ENCODE measurements around the gene PCSK2.

Gene PCSK2

DNA sequence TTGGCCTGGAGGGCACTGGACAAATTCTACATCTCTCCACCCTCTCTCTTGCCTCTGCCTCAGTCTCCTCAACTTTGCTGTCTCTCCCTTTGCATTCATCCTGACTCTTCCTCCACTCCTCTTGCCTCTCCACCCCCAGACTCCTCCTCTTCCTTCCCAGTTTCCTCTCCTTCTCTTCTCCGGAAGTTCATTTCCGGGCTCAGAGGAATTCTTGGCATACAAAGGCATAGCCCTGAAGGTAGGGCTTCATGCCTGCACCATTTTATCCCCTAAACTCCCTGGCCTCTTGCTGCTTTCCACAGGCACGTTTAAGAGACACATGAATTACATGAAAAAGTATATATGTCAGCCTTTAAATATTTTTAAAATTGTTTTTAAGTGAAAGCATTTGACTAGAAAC lies 293.7 kb downstream of the PCSK2 start:
- TF ChIP-seq TAF1 (IDR thresholded peaks at IDR 0.05; ENCODE audit: low read depth, low read length) (no peak), SPI1 (IDR thresholded peaks at IDR 0.05; ENCODE audit: low read depth, low read length) (no peak), PAX5 (IDR thresholded peaks at IDR 0.05; ENCODE audit: insufficient read depth, low read length, severe bottlenecking) (no peak), POU2F2 (IDR thresholded peaks at IDR 0.05; ENCODE audit: low read depth, low read length) (no peak), POLR2A (IDR thresholded peaks at IDR 0.05; ENCODE audit: low read depth, low read length) (no peak), POLR2AphosphoS5 (IDR thresholded peaks at IDR 0.05; ENCODE audit: low read depth, low read length) (no peak)
- FAIRE-seq = no peak
- no peak for DNase-seq (ENCODE audit: insufficient read length, low spot score)

DNA sequence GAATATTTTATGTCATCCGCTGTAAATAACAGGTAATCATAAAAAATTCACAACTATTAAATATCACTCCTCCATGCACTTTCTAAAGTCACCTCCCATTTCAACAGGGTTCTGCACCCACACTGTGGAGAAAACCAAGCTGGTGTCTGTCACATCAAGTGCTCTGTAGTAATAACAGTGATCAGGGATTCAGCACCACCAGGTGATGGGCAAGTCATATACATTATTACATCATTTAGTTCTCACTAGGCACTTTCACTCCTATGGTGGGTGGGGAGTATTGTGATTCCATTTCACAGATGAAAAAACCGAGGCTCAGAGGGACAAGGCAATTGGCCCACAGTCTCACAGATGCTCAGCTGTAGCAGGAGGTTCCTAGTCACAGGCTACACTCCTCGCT lies 295.7 kb downstream of the PCSK2 start:
- TF ChIP-seq POU2F2 (IDR thresholded peaks at IDR 0.05; ENCODE audit: low read depth, low read length) = no peak
- no peak for TF ChIP-seq POLR2A (IDR thresholded peaks at IDR 0.05; ENCODE audit: low read depth, low read length)
- no peak for TF ChIP-seq SPI1 (IDR thresholded peaks at IDR 0.05; ENCODE audit: low read depth, low read length)
- TF ChIP-seq POLR2AphosphoS5 (IDR thresholded peaks at IDR 0.05; ENCODE audit: low read depth, low read length) = no peak
- no peak for TF ChIP-seq TAF1 (IDR thresholded peaks at IDR 0.05; ENCODE audit: low read depth, low read length)
- TF ChIP-seq PAX5 (IDR thresholded peaks at IDR 0.05; ENCODE audit: insufficient read depth, low read length, severe bottlenecking) = no peak
- DNase-seq (ENCODE audit: insufficient read length, low spot score) (no peak), FAIRE-seq (no peak)

DNA sequence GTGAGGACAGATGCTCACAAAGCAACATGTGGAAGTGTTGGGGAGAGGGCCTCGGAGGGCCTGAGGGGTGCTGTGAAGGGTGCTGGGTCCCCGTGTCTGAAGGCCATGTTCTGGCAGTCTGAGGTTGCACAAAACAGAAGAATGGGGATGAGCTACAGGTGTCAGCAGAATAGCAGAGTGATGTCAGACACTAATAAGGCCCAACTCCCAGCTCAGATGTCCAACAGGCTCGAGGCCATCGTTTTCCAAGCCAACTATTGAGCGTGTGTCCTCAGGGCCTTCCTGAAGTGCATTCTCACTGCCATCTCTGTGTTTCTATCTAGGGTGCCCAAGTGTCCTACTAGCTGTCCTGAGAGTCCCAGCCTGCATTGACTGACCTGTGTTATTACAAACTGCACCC lies 296.5 kb downstream of the PCSK2 start:
- DNase-seq (ENCODE audit: insufficient read length, low spot score) (no peak), FAIRE-seq (no peak)
- TF ChIP-seq POLR2AphosphoS5 (IDR thresholded peaks at IDR 0.05; ENCODE audit: low read depth, low read length) (no peak), POLR2A (IDR thresholded peaks at IDR 0.05; ENCODE audit: low read depth, low read length) (no peak), PAX5 (IDR thresholded peaks at IDR 0.05; ENCODE audit: insufficient read depth, low read length, severe bottlenecking) (no peak), SPI1 (IDR thresholded peaks at IDR 0.05; ENCODE audit: low read depth, low read length) (no peak), POU2F2 (IDR thresholded peaks at IDR 0.05; ENCODE audit: low read depth, low read length) (no peak), TAF1 (IDR thresholded peaks at IDR 0.05; ENCODE audit: low read depth, low read length) (no peak)

DNA sequence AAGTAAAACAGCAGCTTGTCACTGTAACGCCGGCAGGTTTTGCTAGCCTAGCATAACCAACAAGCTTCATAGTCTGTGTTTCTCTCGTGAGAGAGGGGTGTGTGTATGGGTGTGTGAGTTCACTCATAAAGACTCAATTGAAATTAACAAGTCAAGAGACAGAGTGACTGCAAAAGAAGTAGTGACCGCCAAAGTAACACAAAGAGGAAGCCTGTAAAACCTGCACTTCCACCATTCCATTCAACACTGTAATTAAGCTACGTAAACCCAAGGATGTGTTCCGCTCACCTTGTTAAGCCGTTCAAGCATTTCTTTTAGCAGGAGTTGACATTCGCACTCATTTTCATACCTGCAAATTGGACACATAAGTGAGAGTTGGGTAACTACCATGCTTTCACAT lies 297.7 kb downstream of the PCSK2 start:
- DNase-seq (ENCODE audit: insufficient read length, low spot score) = no peak
- TF ChIP-seq TAF1 (IDR thresholded peaks at IDR 0.05; ENCODE audit: low read depth, low read length) = no peak
- no peak for FAIRE-seq

DNA sequence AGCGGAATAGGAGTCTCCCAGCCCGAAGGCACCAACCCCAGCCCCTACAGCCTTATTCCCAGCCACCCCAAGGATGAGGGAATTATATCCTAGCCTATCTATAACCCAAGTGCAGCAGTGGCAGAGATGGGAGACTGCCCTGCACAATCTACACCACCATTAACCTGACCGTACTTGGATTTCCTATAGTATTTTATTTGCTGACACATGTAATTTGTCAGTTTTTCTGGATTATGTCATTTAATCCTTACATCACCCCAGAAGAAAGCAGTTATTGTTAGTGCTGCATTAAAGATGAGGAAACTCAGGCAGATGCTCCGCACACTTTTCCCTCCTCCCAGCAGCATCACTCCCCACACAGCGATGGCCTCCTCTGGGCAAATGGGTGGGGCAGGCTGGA lies 298.3 kb downstream of the PCSK2 start:
- TF ChIP-seq TAF1 (IDR thresholded peaks at IDR 0.05; ENCODE audit: low read depth, low read length) = no peak
- TF ChIP-seq PAX5 (IDR thresholded peaks at IDR 0.05; ENCODE audit: insufficient read depth, low read length, severe bottlenecking) = no peak
- FAIRE-seq (no peak), DNase-seq (ENCODE audit: insufficient read length, low spot score) (no peak)

DNA sequence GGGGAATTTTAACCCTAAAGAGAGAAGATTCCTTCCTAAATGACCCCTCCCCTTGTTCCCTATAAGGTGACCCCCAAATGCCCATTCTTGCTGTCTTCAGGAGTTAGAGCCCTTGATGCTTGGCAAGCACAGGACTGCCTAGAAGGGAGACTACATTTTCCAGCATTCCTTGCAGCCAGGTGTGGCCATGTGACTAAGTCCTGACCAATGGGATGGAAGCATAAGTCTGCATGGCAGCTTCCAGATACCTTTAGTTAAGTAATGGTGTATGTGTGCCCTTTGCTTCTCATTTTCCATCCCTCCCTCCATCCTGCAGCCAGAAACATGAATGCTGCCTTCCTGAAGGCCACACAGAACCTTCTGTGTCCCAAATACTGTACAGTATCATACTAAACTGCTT lies 298.8 kb downstream of the PCSK2 start:
- FAIRE-seq = peak; percentile 83
- TF ChIP-seq SPI1 (IDR thresholded peaks at IDR 0.05; ENCODE audit: low read depth, low read length) = no peak
- TF ChIP-seq POLR2AphosphoS5 (IDR thresholded peaks at IDR 0.05; ENCODE audit: low read depth, low read length) = no peak
- no peak for TF ChIP-seq TAF1 (IDR thresholded peaks at IDR 0.05; ENCODE audit: low read depth, low read length)
- TF ChIP-seq POU2F2 (IDR thresholded peaks at IDR 0.05; ENCODE audit: low read depth, low read length) = no peak
- TF ChIP-seq POLR2A (IDR thresholded peaks at IDR 0.05; ENCODE audit: low read depth, low read length) = no peak
- no peak for TF ChIP-seq PAX5 (IDR thresholded peaks at IDR 0.05; ENCODE audit: insufficient read depth, low read length, severe bottlenecking)
- DNase-seq (ENCODE audit: insufficient read length, low spot score) = no peak

DNA sequence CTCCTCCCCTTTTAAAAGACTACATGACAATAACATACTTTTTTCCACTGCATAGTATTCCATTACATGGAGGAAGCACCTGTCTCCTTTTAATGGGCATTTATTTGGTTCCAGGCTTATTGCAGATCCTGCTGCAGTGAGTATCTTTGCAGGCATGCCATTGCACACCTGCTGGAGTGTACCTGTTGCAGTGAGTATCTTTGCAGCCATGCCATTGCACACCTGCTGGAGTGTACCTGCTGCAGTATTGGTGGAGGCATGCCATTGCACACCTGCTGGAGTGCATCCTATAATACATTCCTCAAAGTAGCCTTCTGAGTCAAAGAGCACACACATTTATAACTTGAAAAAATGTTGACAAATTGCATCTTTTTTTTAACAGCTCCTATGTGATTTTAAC lies 302.7 kb downstream of the PCSK2 start:
- no peak for DNase-seq (ENCODE audit: insufficient read length, low spot score)
- no peak for TF ChIP-seq POLR2AphosphoS5 (IDR thresholded peaks at IDR 0.05; ENCODE audit: low read depth, low read length)
- no peak for TF ChIP-seq SPI1 (IDR thresholded peaks at IDR 0.05; ENCODE audit: low read depth, low read length)
- no peak for TF ChIP-seq TAF1 (IDR thresholded peaks at IDR 0.05; ENCODE audit: low read depth, low read length)
- TF ChIP-seq POLR2A (IDR thresholded peaks at IDR 0.05; ENCODE audit: low read depth, low read length) = no peak
- no peak for TF ChIP-seq POU2F2 (IDR thresholded peaks at IDR 0.05; ENCODE audit: low read depth, low read length)
- no peak for TF ChIP-seq PAX5 (IDR thresholded peaks at IDR 0.05; ENCODE audit: insufficient read depth, low read length, severe bottlenecking)
- no peak for FAIRE-seq

DNA sequence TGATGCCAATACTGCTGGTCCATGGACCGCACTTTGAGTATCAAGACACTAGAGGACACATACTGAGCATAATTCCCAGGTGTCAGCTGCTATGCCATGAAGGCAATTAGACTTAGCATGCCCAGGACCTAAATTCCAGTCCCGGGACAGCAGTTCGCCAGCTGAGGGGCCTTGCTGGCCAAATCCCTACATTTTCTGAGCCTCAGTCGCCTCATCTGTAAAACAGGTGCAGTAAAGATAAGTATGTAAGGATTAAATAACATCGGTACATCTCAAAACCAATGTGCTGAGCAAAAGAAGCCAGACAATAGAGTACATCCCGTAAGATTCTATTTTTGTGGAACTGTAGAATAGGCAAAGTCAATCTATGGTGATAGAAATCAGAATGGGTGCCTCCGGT lies 303.3 kb downstream of the PCSK2 start:
- DNase-seq (ENCODE audit: insufficient read length, low spot score) (no peak), FAIRE-seq (no peak)

DNA sequence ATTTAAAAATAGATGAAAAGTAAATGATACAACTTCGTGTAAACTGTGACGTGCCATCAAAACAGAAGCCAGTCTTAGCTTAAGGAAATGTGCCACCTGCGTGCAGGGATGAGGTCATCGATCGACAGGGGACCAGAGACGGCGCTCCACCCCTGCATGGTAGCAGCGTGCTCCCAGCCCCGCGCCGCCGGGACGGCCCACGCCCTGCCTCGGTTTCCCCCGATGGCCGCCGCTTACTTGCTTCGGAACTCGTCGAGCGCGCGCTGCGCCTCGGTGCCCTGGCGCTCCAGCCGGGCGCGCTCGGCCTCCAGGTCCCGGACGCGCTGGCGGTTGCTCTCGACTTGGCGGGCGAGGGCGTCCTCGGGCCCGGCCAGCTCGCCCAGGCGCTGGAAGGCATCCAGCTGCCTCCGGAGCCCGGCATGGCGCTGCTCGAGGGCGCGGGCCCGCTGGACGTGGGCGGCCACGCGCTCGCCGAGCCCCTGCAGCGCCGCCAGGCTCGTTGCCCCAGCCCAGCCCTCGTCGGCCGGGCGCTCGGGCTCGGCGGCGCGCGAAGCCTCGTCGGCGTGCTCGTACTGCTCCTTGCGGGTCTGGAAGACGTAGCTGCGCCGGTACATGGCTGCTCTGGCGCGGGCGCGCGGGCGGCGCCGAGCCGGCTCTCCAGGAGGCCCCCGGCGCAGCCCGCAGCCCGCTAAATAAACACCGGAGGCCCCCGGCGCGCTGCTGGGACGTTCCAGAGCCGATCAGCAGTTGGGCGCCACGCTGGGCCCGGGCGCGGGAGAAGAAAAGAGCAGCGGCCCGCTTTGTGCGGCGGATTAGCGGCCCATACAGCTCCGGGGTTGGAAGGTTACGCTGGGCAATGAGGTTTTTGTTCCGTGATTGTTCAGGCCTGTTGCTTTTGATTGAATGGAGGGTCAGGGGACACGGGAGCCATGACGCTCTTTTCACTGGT lies 304.1 kb downstream of the PCSK2 start, which contains the start of gene BFSP1:
Gene BFSP1 (minus strand): TSS at position 664 of the 949 bp plus-strand sequence. CDS start 50 bp downstream, at position 614.
- peak; percentile 43 for DNase-seq (ENCODE audit: insufficient read length, low spot score)
- FAIRE-seq = peak; percentile 71
- TF ChIP-seq PAX5 (IDR thresholded peaks at IDR 0.05; ENCODE audit: insufficient read depth, low read length, severe bottlenecking) (no peak), POLR2AphosphoS5 (IDR thresholded peaks at IDR 0.05; ENCODE audit: low read depth, low read length) (no peak), SPI1 (IDR thresholded peaks at IDR 0.05; ENCODE audit: low read depth, low read length) (no peak), POLR2A (IDR thresholded peaks at IDR 0.05; ENCODE audit: low read depth, low read length) (no peak), TAF1 (IDR thresholded peaks at IDR 0.05; ENCODE audit: low read depth, low read length) (no peak)

More for the DNA sequence above, 303.3 kb downstream of the PCSK2 start:
- TF ChIP-seq POLR2A (IDR thresholded peaks at IDR 0.05; ENCODE audit: low read depth, low read length) = no peak
- TF ChIP-seq SPI1 (IDR thresholded peaks at IDR 0.05; ENCODE audit: low read depth, low read length) = no peak
- no peak for TF ChIP-seq PAX5 (IDR thresholded peaks at IDR 0.05; ENCODE audit: insufficient read depth, low read length, severe bottlenecking)
- TF ChIP-seq POLR2AphosphoS5 (IDR thresholded peaks at IDR 0.05; ENCODE audit: low read depth, low read length) = no peak
- TF ChIP-seq POU2F2 (IDR thresholded peaks at IDR 0.05; ENCODE audit: low read depth, low read length) = no peak
- TF ChIP-seq TAF1 (IDR thresholded peaks at IDR 0.05; ENCODE audit: low read depth, low read length) = no peak

DNA sequence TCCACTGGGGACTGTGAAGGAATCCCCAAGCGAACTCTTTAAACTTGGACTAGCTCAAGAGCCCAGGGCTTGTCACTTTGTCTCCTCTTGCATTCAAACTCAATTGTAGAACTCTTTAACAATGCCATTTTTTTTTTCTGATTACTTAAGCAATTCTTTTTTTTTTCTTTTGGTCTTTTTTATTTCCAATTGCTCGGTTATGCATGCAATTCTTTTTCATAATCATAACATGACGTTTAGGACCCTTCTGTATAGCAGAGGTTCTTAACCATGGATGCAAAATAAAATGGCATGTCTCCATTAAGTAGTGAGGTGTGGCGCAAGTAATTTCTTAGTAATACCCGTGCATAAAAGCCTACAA lies 304.8 kb downstream of the PCSK2 start:
- FAIRE-seq = no peak
- no peak for TF ChIP-seq TAF1 (IDR thresholded peaks at IDR 0.05; ENCODE audit: low read depth, low read length)
- TF ChIP-seq POLR2A (IDR thresholded peaks at IDR 0.05; ENCODE audit: low read depth, low read length) = no peak
- no peak for TF ChIP-seq SPI1 (IDR thresholded peaks at IDR 0.05; ENCODE audit: low read depth, low read length)
- TF ChIP-seq PAX5 (IDR thresholded peaks at IDR 0.05; ENCODE audit: insufficient read depth, low read length, severe bottlenecking) = no peak
- TF ChIP-seq POLR2AphosphoS5 (IDR thresholded peaks at IDR 0.05; ENCODE audit: low read depth, low read length) = no peak
- TF ChIP-seq POU2F2 (IDR thresholded peaks at IDR 0.05; ENCODE audit: low read depth, low read length) = no peak

More for the DNA sequence above, 304.8 kb downstream of the PCSK2 start:
- no peak for DNase-seq (ENCODE audit: insufficient read length, low spot score)

Measured in GM12891 (cell line).